Astrocyte (in vitro differentiated cells and primary cell): ENCODE data around the gene DIP2B.

Experiments
- EZH2 ChIP-seq: IDR thresholded peaks from 2 replicates; pipeline ENCODE4 v1.6.1; 2012; ENCODE audit warnings: mild to moderate bottlenecking, low read length, inconsistent platforms; ENCODE audit not compliant: insufficient read depth
- TF ChIP-seq, protein P1 (sequence below): IDR thresholded peaks from 2 replicates; pipeline ENCODE4 v1.5.1; 2011; ENCODE audit warnings: low read depth, mild to moderate bottlenecking, inconsistent platforms, low read length, moderate library complexity; ENCODE audit not compliant: insufficient read depth

GRCh38 chr12:50477241-50477832, 27.4 kb upstream of the DIP2B start:
- TF ChIP-seq, protein P1, sequence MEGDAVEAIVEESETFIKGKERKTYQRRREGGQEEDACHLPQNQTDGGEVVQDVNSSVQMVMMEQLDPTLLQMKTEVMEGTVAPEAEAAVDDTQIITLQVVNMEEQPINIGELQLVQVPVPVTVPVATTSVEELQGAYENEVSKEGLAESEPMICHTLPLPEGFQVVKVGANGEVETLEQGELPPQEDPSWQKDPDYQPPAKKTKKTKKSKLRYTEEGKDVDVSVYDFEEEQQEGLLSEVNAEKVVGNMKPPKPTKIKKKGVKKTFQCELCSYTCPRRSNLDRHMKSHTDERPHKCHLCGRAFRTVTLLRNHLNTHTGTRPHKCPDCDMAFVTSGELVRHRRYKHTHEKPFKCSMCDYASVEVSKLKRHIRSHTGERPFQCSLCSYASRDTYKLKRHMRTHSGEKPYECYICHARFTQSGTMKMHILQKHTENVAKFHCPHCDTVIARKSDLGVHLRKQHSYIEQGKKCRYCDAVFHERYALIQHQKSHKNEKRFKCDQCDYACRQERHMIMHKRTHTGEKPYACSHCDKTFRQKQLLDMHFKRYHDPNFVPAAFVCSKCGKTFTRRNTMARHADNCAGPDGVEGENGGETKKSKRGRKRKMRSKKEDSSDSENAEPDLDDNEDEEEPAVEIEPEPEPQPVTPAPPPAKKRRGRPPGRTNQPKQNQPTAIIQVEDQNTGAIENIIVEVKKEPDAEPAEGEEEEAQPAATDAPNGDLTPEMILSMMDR, result no peak
- TF ChIP-seq EZH2, result no peak
